ENCODE data around the gene FMN1. TPM values are rescaled to one million over a fixed set of nuclear protein-coding genes. Genes with fewer than 3 reads are reported as not detected.

FMN1 gene
- total and polyA plus RNA-seq, 10 of the 15 experiments (the other 5 are each of a cell fraction or from before 2014, with no cell fraction given), result 0.05 to 0.16 (median 0.08) TPM; not detected in 4

DNA sequence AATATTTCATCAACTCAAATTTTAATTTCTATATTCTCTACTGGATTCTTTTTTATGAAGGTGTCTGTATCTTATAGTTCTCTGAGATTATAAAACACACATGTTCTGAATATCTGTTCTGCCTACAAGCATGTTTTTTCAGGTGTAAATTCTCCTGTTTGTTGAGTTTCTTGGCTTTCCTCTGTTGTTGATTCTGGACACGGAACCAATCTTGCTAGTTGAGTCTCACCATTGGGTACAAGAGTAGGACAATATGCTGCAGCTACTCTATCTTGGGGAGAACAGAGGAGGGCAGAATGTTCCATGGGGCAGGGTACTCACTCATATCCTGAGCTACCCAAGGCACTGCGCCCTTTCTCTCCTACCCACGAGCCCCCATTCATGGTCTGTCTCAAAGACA, 371.8 kb downstream of the FMN1 start:
- intact Hi-C loops (cut with micrococcal nuclease; ENCODE audit: unreplicated experiment) (no loop called here), in situ Hi-C loops (cut with MboI) (no loop called here)
- no peaks in the 10 kb centered on the region for H3K4me1 ChIP-seq (ENCODE audit: control insufficient read depth, insufficient read depth, low read length)
- FAIRE-seq (no peak), ATAC-seq (no peak), DNase-seq (ENCODE audit: low read depth, low spot score) (no peak)
- H3K9me3 ChIP-seq (replicated peaks; ENCODE audit: control insufficient read depth, insufficient read depth, low read length), result no peaks in the 10 kb centered on the region
- no TSS peak for BruUV-seq (replicated peaks)
- 6% methylated on average over 3 of the region's 3 CpGs for WGBS (ENCODE audit: insufficient coverage, insufficient replicate concordance, low lambda C conversion rate, missing lambda C conversion rate)
- no peak overlapping the region for H3K27ac ChIP-seq (ENCODE audit: control insufficient read depth, insufficient read depth)
- H3K36me3 ChIP-seq (ENCODE audit: control insufficient read depth in 2 of 2, insufficient read depth in 2 of 2, low read length in 1 of 2), result no peaks in the 10 kb centered on the region
- ChIA-PET SMC1A (ENCODE audit: uncharacterized antibody, unreplicated experiment) (no interaction called here), POLR2A (no interaction called here), RAD21 (ENCODE audit: unreplicated experiment) (no interaction called here), CTCF (interaction anchor here (0.5 kb wide), 1 partner anchor 1777 kb away, joined by 3 read pairs; no protein-coding TSS in a partner anchor)
- no peak overlapping the region for H3K4me3 ChIP-seq
- no peaks in the 10 kb centered on the region; a peak in 1 of 4 replicates for H3K27me3 ChIP-seq (replicated peaks in 1 of 2; ENCODE audit: control insufficient read depth in 2 of 2, insufficient read depth in 2 of 2, low read length in 1 of 2)
- H3K4me2 ChIP-seq (ENCODE audit: control insufficient read depth, insufficient read depth), result no peak overlapping the region
- no peaks in the 10 kb centered on the region for H4K20me1 ChIP-seq (ENCODE audit: control insufficient read depth, insufficient read depth)
- H3K9ac ChIP-seq (ENCODE audit: control insufficient read depth, insufficient read depth, low read length), result no peak overlapping the region
- no peak for TF ChIP-seq CBX5 (IDR thresholded peaks at IDR 0.05; ENCODE audit: low read depth)
- TF ChIP-seq NR2C1 (IDR thresholded peaks at IDR 0.05), result no peak
- no peak for TF ChIP-seq KAT2A (conservative IDR thresholded peaks at IDR 0.05; ENCODE audit: control insufficient read depth, low read depth, low read length)
- no peak for TF ChIP-seq YY1 (IDR thresholded peaks at IDR 0.05; ENCODE audit: low read depth, low read length)
- no peak for TF ChIP-seq RUNX3 (IDR thresholded peaks at IDR 0.05; ENCODE audit: low read length)
- H2AFZ ChIP-seq (ENCODE audit: control insufficient read depth, low read depth, low read length), result no peak overlapping the region
- H3K79me2 ChIP-seq (ENCODE audit: control insufficient read depth, insufficient read depth, low read length), result no peaks in the 10 kb centered on the region

DNA sequence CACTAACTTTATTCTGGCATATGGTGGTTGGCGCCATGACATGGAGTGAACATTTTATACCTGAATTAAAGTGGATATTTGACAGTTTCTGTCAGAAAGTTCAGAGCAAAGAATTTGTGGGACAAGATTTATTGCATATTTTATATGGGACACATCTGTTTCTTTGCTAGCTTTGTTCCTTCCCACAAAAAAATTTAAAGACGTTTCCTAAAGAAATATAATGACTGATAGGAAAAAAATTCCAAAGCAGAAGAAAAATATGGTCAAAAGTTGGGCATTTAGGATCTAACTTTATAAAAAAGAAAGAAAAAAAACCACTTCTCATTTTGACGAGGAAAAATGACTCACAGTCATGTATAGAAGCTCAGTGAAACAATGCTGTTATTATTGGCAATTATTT, 375.1 kb downstream of the FMN1 start:
- ChIA-PET SMC1A (ENCODE audit: uncharacterized antibody, unreplicated experiment) (interaction anchor here (1.5 kb wide), 1 partner anchor 22 kb away, joined by 3 read pairs; no protein-coding TSS in a partner anchor), CTCF (no interaction called here), POLR2A (interaction anchor here (0.6 kb wide), 1 partner anchor 1470 kb away, joined by 3 read pairs; no protein-coding TSS in a partner anchor), RAD21 (ENCODE audit: unreplicated experiment) (interaction anchor here (0.9 kb wide), 1 partner anchor 90 kb away, joined by 3 read pairs; no protein-coding TSS in a partner anchor)
- Histone ChIP-seq H3K36me3 (ENCODE audit: control insufficient read depth in 2 of 2, insufficient read depth in 2 of 2, low read length in 1 of 2) (no peaks in the 10 kb centered on the region), H3K27me3 (replicated peaks in 1 of 2; ENCODE audit: control insufficient read depth in 2 of 2, insufficient read depth in 2 of 2, low read length in 1 of 2) (no peaks in the 10 kb centered on the region; a peak in 1 of 4 replicates), H3K4me2 (ENCODE audit: control insufficient read depth, insufficient read depth) (no peak overlapping the region), H3K79me2 (ENCODE audit: control insufficient read depth, insufficient read depth, low read length) (no peaks in the 10 kb centered on the region), H3K9ac (ENCODE audit: control insufficient read depth, insufficient read depth, low read length) (no peak overlapping the region), H3K27ac (ENCODE audit: control insufficient read depth, insufficient read depth) (no peak overlapping the region), H3K9me3 (replicated peaks; ENCODE audit: control insufficient read depth, insufficient read depth, low read length) (no peaks in the 10 kb centered on the region), H2AFZ (ENCODE audit: control insufficient read depth, low read depth, low read length) (no peak overlapping the region), H4K20me1 (ENCODE audit: control insufficient read depth, insufficient read depth) (no peaks in the 10 kb centered on the region), H3K4me3 (no peak overlapping the region), H3K4me1 (ENCODE audit: control insufficient read depth, insufficient read depth, low read length) (no peaks in the 10 kb centered on the region)
- BruUV-seq (replicated peaks), result no TSS peak
- in situ Hi-C loops (cut with MboI), result no loop called here
- intact Hi-C loops (cut with micrococcal nuclease; ENCODE audit: unreplicated experiment), result no loop called here
- 33% methylated on average over 3 of the region's 3 CpGs for WGBS (ENCODE audit: insufficient coverage, insufficient replicate concordance, low lambda C conversion rate, missing lambda C conversion rate)
- DNase-seq (ENCODE audit: low read depth, low spot score), result no peak
- no peak for ATAC-seq
- no peak for FAIRE-seq
- no peak for TF ChIP-seq ZNF274 (IDR thresholded peaks at IDR 0.05; ENCODE audit: insufficient read depth, insufficient read length)
- no peak for TF ChIP-seq BACH1 (IDR thresholded peaks at IDR 0.05; ENCODE audit: borderline replicate concordance)
- no peak for TF ChIP-seq ZNF384 (IDR thresholded peaks at IDR 0.05; ENCODE audit: borderline replicate concordance, low read depth, low read length)
- TF ChIP-seq, protein P1, sequence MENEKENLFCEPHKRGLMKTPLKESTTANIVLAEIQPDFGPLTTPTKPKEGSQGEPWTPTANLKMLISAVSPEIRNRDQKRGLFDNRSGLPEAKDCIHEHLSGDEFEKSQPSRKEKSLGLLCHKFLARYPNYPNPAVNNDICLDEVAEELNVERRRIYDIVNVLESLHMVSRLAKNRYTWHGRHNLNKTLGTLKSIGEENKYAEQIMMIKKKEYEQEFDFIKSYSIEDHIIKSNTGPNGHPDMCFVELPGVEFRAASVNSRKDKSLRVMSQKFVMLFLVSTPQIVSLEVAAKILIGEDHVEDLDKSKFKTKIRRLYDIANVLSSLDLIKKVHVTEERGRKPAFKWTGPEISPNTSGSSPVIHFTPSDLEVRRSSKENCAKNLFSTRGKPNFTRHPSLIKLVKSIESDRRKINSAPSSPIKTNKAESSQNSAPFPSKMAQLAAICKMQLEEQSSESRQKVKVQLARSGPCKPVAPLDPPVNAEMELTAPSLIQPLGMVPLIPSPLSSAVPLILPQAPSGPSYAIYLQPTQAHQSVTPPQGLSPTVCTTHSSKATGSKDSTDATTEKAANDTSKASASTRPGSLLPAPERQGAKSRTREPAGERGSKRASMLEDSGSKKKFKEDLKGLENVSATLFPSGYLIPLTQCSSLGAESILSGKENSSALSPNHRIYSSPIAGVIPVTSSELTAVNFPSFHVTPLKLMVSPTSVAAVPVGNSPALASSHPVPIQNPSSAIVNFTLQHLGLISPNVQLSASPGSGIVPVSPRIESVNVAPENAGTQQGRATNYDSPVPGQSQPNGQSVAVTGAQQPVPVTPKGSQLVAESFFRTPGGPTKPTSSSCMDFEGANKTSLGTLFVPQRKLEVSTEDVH (IDR thresholded peaks at IDR 0.05; ENCODE audit: low read depth, partially characterized antibody), result no peak
- no peak for TF ChIP-seq RAD21 (IDR thresholded peaks at IDR 0.05; ENCODE audit: insufficient read depth, low read depth, low read length)
- TF ChIP-seq, protein P2, sequence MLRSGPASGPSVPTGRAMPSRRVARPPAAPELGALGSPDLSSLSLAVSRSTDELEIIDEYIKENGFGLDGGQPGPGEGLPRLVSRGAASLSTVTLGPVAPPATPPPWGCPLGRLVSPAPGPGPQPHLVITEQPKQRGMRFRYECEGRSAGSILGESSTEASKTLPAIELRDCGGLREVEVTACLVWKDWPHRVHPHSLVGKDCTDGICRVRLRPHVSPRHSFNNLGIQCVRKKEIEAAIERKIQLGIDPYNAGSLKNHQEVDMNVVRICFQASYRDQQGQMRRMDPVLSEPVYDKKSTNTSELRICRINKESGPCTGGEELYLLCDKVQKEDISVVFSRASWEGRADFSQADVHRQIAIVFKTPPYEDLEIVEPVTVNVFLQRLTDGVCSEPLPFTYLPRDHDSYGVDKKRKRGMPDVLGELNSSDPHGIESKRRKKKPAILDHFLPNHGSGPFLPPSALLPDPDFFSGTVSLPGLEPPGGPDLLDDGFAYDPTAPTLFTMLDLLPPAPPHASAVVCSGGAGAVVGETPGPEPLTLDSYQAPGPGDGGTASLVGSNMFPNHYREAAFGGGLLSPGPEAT (IDR thresholded peaks at IDR 0.05; ENCODE audit: low read depth), result no peak
- TF ChIP-seq CREM (IDR thresholded peaks at IDR 0.05; ENCODE audit: low read depth), result no peak
- TF ChIP-seq, protein P3, sequence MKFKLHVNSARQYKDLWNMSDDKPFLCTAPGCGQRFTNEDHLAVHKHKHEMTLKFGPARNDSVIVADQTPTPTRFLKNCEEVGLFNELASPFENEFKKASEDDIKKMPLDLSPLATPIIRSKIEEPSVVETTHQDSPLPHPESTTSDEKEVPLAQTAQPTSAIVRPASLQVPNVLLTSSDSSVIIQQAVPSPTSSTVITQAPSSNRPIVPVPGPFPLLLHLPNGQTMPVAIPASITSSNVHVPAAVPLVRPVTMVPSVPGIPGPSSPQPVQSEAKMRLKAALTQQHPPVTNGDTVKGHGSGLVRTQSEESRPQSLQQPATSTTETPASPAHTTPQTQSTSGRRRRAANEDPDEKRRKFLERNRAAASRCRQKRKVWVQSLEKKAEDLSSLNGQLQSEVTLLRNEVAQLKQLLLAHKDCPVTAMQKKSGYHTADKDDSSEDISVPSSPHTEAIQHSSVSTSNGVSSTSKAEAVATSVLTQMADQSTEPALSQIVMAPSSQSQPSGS (IDR thresholded peaks at IDR 0.05; ENCODE audit: low read length), result no peak

Measured in GM12878 (cell line).